ENCODE results near the gene C1QC. TPM values are rescaled to one million over a fixed set of nuclear protein-coding genes. Genes with fewer than 3 reads are reported as not detected.

The C1QC gene
- total RNA-seq, 2 donors from 2014 or later, result not detected

- Mint-ChIP-seq H3K4me3 (no peak overlapping the region), H3K4me1 (ENCODE audit: low read depth in 2 of 2) (no peaks in the 10 kb centered on the region), H3K36me3 (no peaks in the 10 kb centered on the region), H3K9me3 (no peaks in the 10 kb centered on the region), H3K27me3 (peaks cover 31 to 58% of the 10 kb centered on the region in 2 donors), H3K27ac (no peak overlapping the region)
- DNase-seq (ENCODE audit: low spot score) (peak; percentile 51), ATAC-seq (no peak)
Measured at GRCh38 chr1:22609291-22609690, 34.1 kb upstream of the C1QC start.

GRCh38 chr1:22611530-22611947 lies 31.9 kb upstream of the C1QC start:
- H3K36me3 Mint-ChIP-seq, result no peaks in the 10 kb centered on the region
- H3K27me3 Mint-ChIP-seq, result peaks cover 20 to 40% of the 10 kb centered on the region in 2 donors
- no peak for ATAC-seq
- peak; percentile 52 for DNase-seq (ENCODE audit: low spot score)
- H3K9me3 Mint-ChIP-seq, result no peaks in the 10 kb centered on the region
- H3K4me3 Mint-ChIP-seq, result no peak overlapping the region
- no peak overlapping the region for H3K27ac Mint-ChIP-seq
- no peaks in the 10 kb centered on the region for H3K4me1 Mint-ChIP-seq (ENCODE audit: low read depth in 2 of 2)

- Mint-ChIP-seq H3K27ac (no peak overlapping the region), H3K36me3 (no peaks in the 10 kb centered on the region), H3K4me3 (no peak overlapping the region), H3K27me3 (peaks cover 19 to 27% of the 10 kb centered on the region in 2 donors), H3K4me1 (ENCODE audit: low read depth in 2 of 2) (no peaks in the 10 kb centered on the region), H3K9me3 (no peaks in the 10 kb centered on the region)
- DNase-seq (ENCODE audit: low spot score) (peak; percentile 22), ATAC-seq (no peak)
Measured at GRCh38 chr1:22612671-22613571, 30.5 kb upstream of the C1QC start.

- no peak overlapping the region for H3K27ac Mint-ChIP-seq
- H3K27me3 Mint-ChIP-seq, result peaks cover 13 to 21% of the 10 kb centered on the region in 2 donors
- H3K36me3 Mint-ChIP-seq, result no peaks in the 10 kb centered on the region
- ATAC-seq, result no peak
- no peaks in the 10 kb centered on the region for H3K9me3 Mint-ChIP-seq
- H3K4me3 Mint-ChIP-seq, result no peak overlapping the region
- DNase-seq (ENCODE audit: low spot score), result peak; percentile 50
- H3K4me1 Mint-ChIP-seq (ENCODE audit: low read depth in 2 of 2), result no peaks in the 10 kb centered on the region
Measured at GRCh38 chr1:22613572-22613918, 29.9 kb upstream of the C1QC start.

GRCh38 chr1:22613951-22614350 lies 29.5 kb upstream of the C1QC start:
- no peaks in the 10 kb centered on the region for H3K36me3 Mint-ChIP-seq
- H3K4me1 Mint-ChIP-seq (ENCODE audit: low read depth in 2 of 2), result no peaks in the 10 kb centered on the region
- DNase-seq (ENCODE audit: low spot score) (peak; percentile 28), ATAC-seq (no peak)
- no peak overlapping the region for H3K27ac Mint-ChIP-seq
- peaks cover 11 to 18% of the 10 kb centered on the region in 2 donors for H3K27me3 Mint-ChIP-seq
- H3K9me3 Mint-ChIP-seq, result no peaks in the 10 kb centered on the region
- H3K4me3 Mint-ChIP-seq, result no peak overlapping the region

GRCh38 chr1:22615886-22616285 lies 27.5 kb upstream of the C1QC start:
- ATAC-seq (no peak), DNase-seq (ENCODE audit: low spot score) (peak; percentile 12)
- H3K4me3 Mint-ChIP-seq, result no peak overlapping the region
- no peaks in the 10 kb centered on the region for H3K36me3 Mint-ChIP-seq
- no peaks in the 10 kb centered on the region for H3K4me1 Mint-ChIP-seq (ENCODE audit: low read depth in 2 of 2)
- H3K27ac Mint-ChIP-seq, result no peak overlapping the region
- no peaks in the 10 kb centered on the region for H3K9me3 Mint-ChIP-seq
- H3K27me3 Mint-ChIP-seq, result peaks cover 11 to 14% of the 10 kb centered on the region in 2 donors

GRCh38 chr1:22616571-22616970 lies 26.9 kb upstream of the C1QC start:
- no peak for DNase-seq (ENCODE audit: low spot score)
- no peaks in the 10 kb centered on the region for H3K9me3 Mint-ChIP-seq
- H3K36me3 Mint-ChIP-seq, result no peaks in the 10 kb centered on the region
- no peaks in the 10 kb centered on the region for H3K4me1 Mint-ChIP-seq (ENCODE audit: low read depth in 2 of 2)
- ATAC-seq, result no peak
- H3K27me3 Mint-ChIP-seq, result peaks cover 9 to 14% of the 10 kb centered on the region in 2 donors
- H3K27ac Mint-ChIP-seq, result no peak overlapping the region
- no peak overlapping the region for H3K4me3 Mint-ChIP-seq

GRCh38 chr1:22618056-22618455 lies 25.4 kb upstream of the C1QC start:
- Mint-ChIP-seq H3K4me1 (ENCODE audit: low read depth in 2 of 2) (no peaks in the 10 kb centered on the region), H3K27ac (no peak overlapping the region), H3K36me3 (no peaks in the 10 kb centered on the region), H3K4me3 (no peak overlapping the region), H3K9me3 (no peaks in the 10 kb centered on the region), H3K27me3 (peaks cover 13 to 14% of the 10 kb centered on the region in 2 donors)
- no peak for ATAC-seq
- DNase-seq (ENCODE audit: low spot score), result peak; percentile 35

GRCh38 chr1:22619252-22619651 lies 24.2 kb upstream of the C1QC start:
- peaks cover 13 to 17% of the 10 kb centered on the region in 2 donors for H3K27me3 Mint-ChIP-seq
- DNase-seq (ENCODE audit: low spot score) (peak; percentile 40), ATAC-seq (peak in 1 of 2 donors; percentile 38)
- H3K4me1 Mint-ChIP-seq (ENCODE audit: low read depth in 2 of 2), result no peaks in the 10 kb centered on the region
- no peak overlapping the region for H3K4me3 Mint-ChIP-seq
- H3K27ac Mint-ChIP-seq, result no peak overlapping the region
- H3K9me3 Mint-ChIP-seq, result no peaks in the 10 kb centered on the region
- no peaks in the 10 kb centered on the region for H3K36me3 Mint-ChIP-seq

GRCh38 chr1:22619798-22620197 lies 23.6 kb upstream of the C1QC start:
- Mint-ChIP-seq H3K27ac (no peak overlapping the region), H3K4me3 (no peak overlapping the region), H3K27me3 (peaks cover 13 to 17% of the 10 kb centered on the region in 2 donors), H3K9me3 (no peaks in the 10 kb centered on the region), H3K4me1 (ENCODE audit: low read depth in 2 of 2) (no peaks in the 10 kb centered on the region), H3K36me3 (no peaks in the 10 kb centered on the region)
- ATAC-seq, result no peak
- peak; percentile 15 for DNase-seq (ENCODE audit: low spot score)

GRCh38 chr1:22621761-22622160 lies 21.7 kb upstream of the C1QC start:
- Mint-ChIP-seq H3K27me3 (peaks cover 13 to 18% of the 10 kb centered on the region in 2 donors), H3K27ac (no peak overlapping the region), H3K9me3 (no peaks in the 10 kb centered on the region), H3K4me1 (ENCODE audit: low read depth in 2 of 2) (no peaks in the 10 kb centered on the region), H3K4me3 (no peak overlapping the region), H3K36me3 (no peaks in the 10 kb centered on the region)
- peak; percentile 2 for DNase-seq (ENCODE audit: low spot score)
- no peak for ATAC-seq

GRCh38 chr1:22625262-22625925 lies 18.0 kb upstream of the C1QC start:
- peaks cover 30 to 39% of the 10 kb centered on the region in 2 donors for H3K27me3 Mint-ChIP-seq
- H3K4me3 Mint-ChIP-seq, result no peak overlapping the region
- no peaks in the 10 kb centered on the region for H3K9me3 Mint-ChIP-seq
- H3K27ac Mint-ChIP-seq, result no peak overlapping the region
- H3K4me1 Mint-ChIP-seq (ENCODE audit: low read depth in 2 of 2), result no peaks in the 10 kb centered on the region
- no peaks in the 10 kb centered on the region for H3K36me3 Mint-ChIP-seq
- ATAC-seq, result peak in 1 of 2 donors; percentile 6
- DNase-seq (ENCODE audit: low spot score), result peak; percentile 50

GRCh38 chr1:22626237-22627157 lies 16.9 kb upstream of the C1QC start:
- Mint-ChIP-seq H3K4me1 (ENCODE audit: low read depth in 2 of 2) (no peaks in the 10 kb centered on the region), H3K36me3 (no peaks in the 10 kb centered on the region), H3K27ac (no peak overlapping the region), H3K9me3 (no peaks in the 10 kb centered on the region), H3K27me3 (peaks cover 32 to 44% of the 10 kb centered on the region in 2 donors), H3K4me3 (no peak overlapping the region)
- DNase-seq (ENCODE audit: low spot score), result peak; percentile 31
- ATAC-seq, result peak in 1 of 2 donors; percentile 18
